NB4 (cell line): ENCODE results near the gene TAS2R38.

Source experiments
- DNase-seq: peaks from one replicate; pipeline ENCODE4 v3.0.0; 2010; ENCODE audit warnings: low read depth
- H3K4me3 ChIP-seq: one replicate; pipeline ENCODE4 v1.5.1; 2011; ENCODE audit warnings: mild to moderate bottlenecking, low read depth, low read length, moderate library complexity
- MYC ChIP-seq: IDR thresholded peaks from 2 replicates; pipeline ENCODE4 v1.6.1; 2011; ENCODE audit warnings: low read depth, low read length
- POLR2A ChIP-seq: IDR thresholded peaks from 2 replicates; pipeline ENCODE4 v1.6.1; 2011; ENCODE audit warnings: mild to moderate bottlenecking; ENCODE audit not compliant: insufficient read length; ENCODE audit errors: extremely low read depth
- TF ChIP-seq, protein P1 (sequence below): IDR thresholded peaks from 2 replicates; pipeline ENCODE4 v1.6.1; 2011; ENCODE audit warnings: low read depth, low read length
- TF ChIP-seq, protein P2 (sequence below): IDR thresholded peaks from one replicate; pipeline ENCODE4 v1.5.1; 2012; ENCODE audit warnings: low read depth, low read length

Gene TAS2R38

DNA sequence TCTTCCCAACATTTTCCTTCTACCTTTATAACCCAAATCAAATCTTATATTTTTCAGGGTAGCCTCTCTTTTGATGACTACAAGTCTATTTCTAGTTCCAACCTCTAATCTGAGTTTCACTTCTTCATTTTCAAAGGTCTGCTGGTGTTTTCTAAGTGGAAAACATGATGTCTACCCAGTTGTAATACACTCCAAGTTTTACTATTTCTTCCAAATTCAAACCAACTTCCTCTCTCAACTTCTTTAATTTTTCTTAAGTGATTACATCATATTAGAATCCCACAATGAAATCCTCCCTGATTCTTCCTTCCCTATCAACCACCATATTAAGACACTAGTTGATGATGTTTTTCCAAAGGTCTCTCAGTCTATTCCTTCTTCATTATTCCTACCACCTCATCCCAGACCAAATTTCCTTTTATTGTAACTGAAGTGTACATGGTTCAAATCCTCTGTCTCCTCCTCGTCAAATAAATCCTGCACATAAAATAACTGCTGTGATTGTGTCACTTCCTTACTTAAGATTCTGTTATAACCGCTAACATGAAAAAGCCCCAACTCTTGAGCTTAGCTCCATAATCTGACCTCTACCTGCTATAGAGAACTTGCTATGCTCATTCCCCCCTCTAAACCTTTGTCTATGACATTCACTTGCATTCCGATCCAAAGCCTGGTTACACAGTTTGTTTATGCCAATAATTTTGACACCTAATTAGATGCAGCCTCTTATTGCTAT, 12.7 kb downstream of the TAS2R38 start:
- peak; percentile 90 for DNase-seq
- H3K4me3 ChIP-seq: no peak overlapping the region
- TF ChIP-seq, protein P1, sequence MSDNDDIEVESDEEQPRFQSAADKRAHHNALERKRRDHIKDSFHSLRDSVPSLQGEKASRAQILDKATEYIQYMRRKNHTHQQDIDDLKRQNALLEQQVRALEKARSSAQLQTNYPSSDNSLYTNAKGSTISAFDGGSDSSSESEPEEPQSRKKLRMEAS: no peak
- TF ChIP-seq POLR2A (no peak), MYC (no peak)
- TF ChIP-seq, protein P2, sequence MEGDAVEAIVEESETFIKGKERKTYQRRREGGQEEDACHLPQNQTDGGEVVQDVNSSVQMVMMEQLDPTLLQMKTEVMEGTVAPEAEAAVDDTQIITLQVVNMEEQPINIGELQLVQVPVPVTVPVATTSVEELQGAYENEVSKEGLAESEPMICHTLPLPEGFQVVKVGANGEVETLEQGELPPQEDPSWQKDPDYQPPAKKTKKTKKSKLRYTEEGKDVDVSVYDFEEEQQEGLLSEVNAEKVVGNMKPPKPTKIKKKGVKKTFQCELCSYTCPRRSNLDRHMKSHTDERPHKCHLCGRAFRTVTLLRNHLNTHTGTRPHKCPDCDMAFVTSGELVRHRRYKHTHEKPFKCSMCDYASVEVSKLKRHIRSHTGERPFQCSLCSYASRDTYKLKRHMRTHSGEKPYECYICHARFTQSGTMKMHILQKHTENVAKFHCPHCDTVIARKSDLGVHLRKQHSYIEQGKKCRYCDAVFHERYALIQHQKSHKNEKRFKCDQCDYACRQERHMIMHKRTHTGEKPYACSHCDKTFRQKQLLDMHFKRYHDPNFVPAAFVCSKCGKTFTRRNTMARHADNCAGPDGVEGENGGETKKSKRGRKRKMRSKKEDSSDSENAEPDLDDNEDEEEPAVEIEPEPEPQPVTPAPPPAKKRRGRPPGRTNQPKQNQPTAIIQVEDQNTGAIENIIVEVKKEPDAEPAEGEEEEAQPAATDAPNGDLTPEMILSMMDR: no peak

DNA sequence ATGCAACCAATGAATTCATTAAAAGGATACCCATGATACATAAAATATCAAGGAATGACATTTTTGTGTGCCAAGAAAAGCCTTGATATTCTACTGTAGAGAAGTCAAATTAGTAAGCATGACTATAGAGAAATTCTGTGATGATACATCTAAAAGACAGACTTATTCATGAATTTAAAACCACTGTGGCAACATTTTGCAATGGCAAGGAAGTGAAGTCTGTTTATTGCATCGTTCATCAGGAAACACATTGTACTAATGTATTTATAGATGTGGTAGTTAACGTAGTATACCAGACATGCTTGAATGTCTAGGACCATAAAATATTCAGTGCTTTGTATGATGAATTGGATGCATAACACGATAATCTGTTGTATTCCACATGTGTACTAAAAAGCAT, 17.5 kb downstream of the TAS2R38 start:
- TF ChIP-seq, protein P2: no peak
- TF ChIP-seq MYC (peak; percentile 79), POLR2A (no peak)
- TF ChIP-seq, protein P1: peak; percentile 52; the same call in 1 of the 2 replicates
- peak; percentile 92 for DNase-seq
- no peak overlapping the region for H3K4me3 ChIP-seq

DNA sequence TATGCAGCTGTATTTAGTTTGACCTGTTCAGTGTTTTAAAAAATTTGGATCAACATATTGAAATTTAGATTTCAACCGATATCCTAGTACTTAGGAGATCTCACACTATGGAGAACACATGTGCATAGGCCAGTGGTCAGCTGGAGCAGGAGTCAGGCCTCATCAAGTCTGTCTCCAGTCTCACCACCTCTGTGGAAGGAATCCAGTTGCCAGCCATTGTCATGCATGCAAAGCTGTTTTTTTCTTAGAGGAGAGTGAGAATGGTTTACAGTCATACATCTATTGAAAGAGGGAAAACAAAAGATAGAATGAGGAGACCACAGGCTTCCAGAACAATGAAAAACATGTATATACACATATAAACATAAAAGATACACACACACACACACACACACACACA, 19.2 kb downstream of the TAS2R38 start:
- no peak for DNase-seq
- H3K4me3 ChIP-seq: no peak overlapping the region
- TF ChIP-seq, protein P1: no peak
- TF ChIP-seq POLR2A (no peak), MYC (no peak)
- TF ChIP-seq, protein P2: no peak

DNA sequence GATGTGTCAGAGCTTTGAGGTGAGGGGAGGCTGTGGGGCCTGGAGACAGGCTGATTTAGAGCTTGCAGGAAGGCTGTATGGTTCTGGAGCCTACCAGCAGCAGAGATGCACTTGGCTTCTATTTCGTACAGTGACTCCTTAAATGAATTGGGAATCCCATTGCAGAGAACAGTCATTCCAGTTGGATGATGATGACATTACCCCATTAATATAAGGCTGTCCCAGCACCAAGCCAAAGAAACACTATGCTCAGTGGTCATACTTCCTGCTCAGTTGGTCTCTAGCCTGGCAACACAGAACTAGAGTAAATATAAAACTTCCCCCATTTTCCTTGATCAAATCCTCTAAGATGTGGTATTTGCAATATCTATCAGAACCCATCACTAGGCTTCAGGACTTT, 21.1 kb downstream of the TAS2R38 start:
- TF ChIP-seq MYC (no peak), POLR2A (no peak)
- TF ChIP-seq, protein P2: no peak
- TF ChIP-seq, protein P1: no peak
- H3K4me3 ChIP-seq: no peak overlapping the region
- no peak for DNase-seq

DNA sequence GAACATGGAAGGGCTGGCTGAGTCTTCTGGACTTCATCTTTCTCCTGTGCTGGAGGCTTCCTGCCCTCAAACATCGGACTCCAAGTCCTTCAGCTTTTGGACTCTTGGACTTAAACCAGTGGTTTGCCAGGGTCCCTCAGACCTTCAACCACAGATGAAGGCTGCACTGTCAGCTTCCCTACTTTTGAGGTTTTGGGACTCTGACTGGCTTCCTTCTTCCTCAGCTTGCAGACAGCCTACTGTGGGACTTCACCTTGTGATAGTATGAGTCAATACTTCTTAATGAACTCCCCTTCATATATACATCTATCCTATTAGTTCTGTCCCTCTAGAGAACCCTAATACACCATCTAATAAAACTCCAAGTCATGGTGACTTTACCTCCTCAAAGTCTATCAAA, 22.8 kb downstream of the TAS2R38 start:
- H3K4me3 ChIP-seq: no peak overlapping the region
- TF ChIP-seq MYC: no peak
- TF ChIP-seq POLR2A: no peak
- TF ChIP-seq, protein P2: no peak
- TF ChIP-seq, protein P1: no peak
- peak; percentile 45 for DNase-seq

DNA sequence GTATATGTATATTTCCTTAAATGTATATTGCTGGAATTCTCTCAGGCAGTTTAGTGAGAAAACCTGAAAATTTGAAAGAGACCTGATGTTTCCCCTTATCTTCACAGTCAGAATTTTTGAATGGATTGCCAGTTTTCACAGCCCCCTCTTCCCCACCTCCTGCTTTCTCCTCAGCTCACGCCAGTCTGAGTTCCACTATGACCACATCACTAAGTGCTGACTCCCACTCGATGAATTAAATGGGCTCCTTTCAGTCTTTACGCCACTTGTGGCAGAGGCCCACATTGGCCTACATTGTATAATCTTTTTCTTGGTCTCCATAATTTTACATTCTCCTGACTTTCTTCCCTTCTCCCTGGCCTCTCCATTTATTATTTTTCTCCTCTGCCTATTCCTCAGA, 23.7 kb downstream of the TAS2R38 start:
- TF ChIP-seq POLR2A: no peak
- TF ChIP-seq, protein P2: no peak
- TF ChIP-seq, protein P1: no peak
- no peak for TF ChIP-seq MYC
- peak; percentile 34 for DNase-seq
- no peak overlapping the region for H3K4me3 ChIP-seq
